Measurements from ENCODE around the gene CDC26. TPM values are rescaled to one million over a fixed set of nuclear protein-coding genes. Genes with fewer than 3 reads are reported as not detected.

CDC26 gene
- polyA plus RNA-seq, 1 donor from 2014 or later = 88.0 TPM

- H3K79me2 ChIP-seq (replicated peaks; ENCODE audit: insufficient read depth, low read length) = no peaks in the 10 kb centered on the region
- no peak overlapping the region for H3K4me3 ChIP-seq (ENCODE audit: low read length)
- H3K36me3 ChIP-seq (ENCODE audit: insufficient read depth, low read length) = no peaks in the 10 kb centered on the region
- H3K27ac ChIP-seq (ENCODE audit: low read length) = no peak overlapping the region
- no peaks in the 10 kb centered on the region for H4K20me1 ChIP-seq (ENCODE audit: insufficient read depth)
- H3K4me2 ChIP-seq (ENCODE audit: low read length) = no peak overlapping the region
- no peak for TF ChIP-seq POLR2AphosphoS5 (IDR thresholded peaks at IDR 0.05)
- TF ChIP-seq TAF1 (IDR thresholded peaks at IDR 0.05; ENCODE audit: low read depth) = no peak
- TF ChIP-seq REST (IDR thresholded peaks at IDR 0.05; ENCODE audit: borderline replicate concordance) = no peak
- TF ChIP-seq SMC3 (conservative IDR thresholded peaks at IDR 0.05; ENCODE audit: poor library complexity) = no peak
- TF ChIP-seq MXI1 (conservative IDR thresholded peaks at IDR 0.05; ENCODE audit: poor library complexity, severe bottlenecking) = no peak
- no peak for TF ChIP-seq RAD21 (conservative IDR thresholded peaks at IDR 0.05)
- TF ChIP-seq EZH2 (IDR thresholded peaks at IDR 0.05; ENCODE audit: borderline replicate concordance, insufficient read depth, low read length, poor library complexity, severe bottlenecking) = no peak
- TF ChIP-seq EP300 (conservative IDR thresholded peaks at IDR 0.05; ENCODE audit: poor library complexity, severe bottlenecking) = no peak
- H3K9me2 ChIP-seq (ENCODE audit: insufficient read depth, low read length) = no peaks in the 10 kb centered on the region
- no peak overlapping the region for H3K9ac ChIP-seq (ENCODE audit: low read length)
- H2AFZ ChIP-seq (ENCODE audit: low read depth, low read length) = no peak overlapping the region
- no peaks in the 10 kb centered on the region for H3K27me3 ChIP-seq (ENCODE audit: insufficient read depth, low read depth, low read length)
- no peaks in the 10 kb centered on the region for H3F3A ChIP-seq (ENCODE audit: insufficient read depth, low read length, poor library complexity, severe bottlenecking)
- no peaks in the 10 kb centered on the region for H3K9me3 ChIP-seq (ENCODE audit: low read length)
Measured at GRCh38 chr9:113231701-113232100, 43.7 kb downstream of the CDC26 start.

- Histone ChIP-seq H3K27me3 (ENCODE audit: insufficient read depth, low read depth, low read length) (no peaks in the 10 kb centered on the region), H2AFZ (ENCODE audit: low read depth, low read length) (no peak overlapping the region), H4K20me1 (ENCODE audit: insufficient read depth) (no peaks in the 10 kb centered on the region), H3K9me2 (ENCODE audit: insufficient read depth, low read length) (no peaks in the 10 kb centered on the region), H3F3A (ENCODE audit: insufficient read depth, low read length, poor library complexity, severe bottlenecking) (no peaks in the 10 kb centered on the region), H3K9ac (ENCODE audit: low read length) (no peak overlapping the region), H3K36me3 (ENCODE audit: insufficient read depth, low read length) (no peaks in the 10 kb centered on the region), H3K9me3 (ENCODE audit: low read length) (no peaks in the 10 kb centered on the region), H3K4me3 (ENCODE audit: low read length) (no peak overlapping the region), H3K79me2 (replicated peaks; ENCODE audit: insufficient read depth, low read length) (no peaks in the 10 kb centered on the region), H3K4me2 (ENCODE audit: low read length) (no peak overlapping the region), H3K27ac (ENCODE audit: low read length) (no peak overlapping the region)
- TF ChIP-seq REST (IDR thresholded peaks at IDR 0.05; ENCODE audit: borderline replicate concordance) = no peak
- TF ChIP-seq EZH2 (IDR thresholded peaks at IDR 0.05; ENCODE audit: borderline replicate concordance, insufficient read depth, low read length, poor library complexity, severe bottlenecking) = no peak
- no peak for TF ChIP-seq TAF1 (IDR thresholded peaks at IDR 0.05; ENCODE audit: low read depth)
- no peak for TF ChIP-seq MXI1 (conservative IDR thresholded peaks at IDR 0.05; ENCODE audit: poor library complexity, severe bottlenecking)
- TF ChIP-seq EP300 (conservative IDR thresholded peaks at IDR 0.05; ENCODE audit: poor library complexity, severe bottlenecking) = no peak
- no peak for TF ChIP-seq RAD21 (conservative IDR thresholded peaks at IDR 0.05)
- no peak for TF ChIP-seq SMC3 (conservative IDR thresholded peaks at IDR 0.05; ENCODE audit: poor library complexity)
- TF ChIP-seq CTCF (IDR thresholded peaks at IDR 0.05; ENCODE audit: poor library complexity, severe bottlenecking) = no peak
- TF ChIP-seq POLR2AphosphoS5 (IDR thresholded peaks at IDR 0.05) = no peak
Measured at GRCh38 chr9:113228130-113228665, 47.2 kb downstream of the CDC26 start.

All from neural cell (in vitro differentiated cells).